SH-SY5Y (cell line): ENCODE results near the gene COL18A1.

ENCODE experiments used
- GATA2 ChIP-seq: IDR thresholded peaks from 2 replicates; pipeline ENCODE4 v1.6.1; 2011; ENCODE audit warnings: mild to moderate bottlenecking, low read depth, low read length
- GATA3 ChIP-seq: IDR thresholded peaks from 2 replicates; pipeline ENCODE4 v1.6.1; 2011; ENCODE audit warnings: low read depth, mild to moderate bottlenecking, low read length, moderate library complexity

DNA sequence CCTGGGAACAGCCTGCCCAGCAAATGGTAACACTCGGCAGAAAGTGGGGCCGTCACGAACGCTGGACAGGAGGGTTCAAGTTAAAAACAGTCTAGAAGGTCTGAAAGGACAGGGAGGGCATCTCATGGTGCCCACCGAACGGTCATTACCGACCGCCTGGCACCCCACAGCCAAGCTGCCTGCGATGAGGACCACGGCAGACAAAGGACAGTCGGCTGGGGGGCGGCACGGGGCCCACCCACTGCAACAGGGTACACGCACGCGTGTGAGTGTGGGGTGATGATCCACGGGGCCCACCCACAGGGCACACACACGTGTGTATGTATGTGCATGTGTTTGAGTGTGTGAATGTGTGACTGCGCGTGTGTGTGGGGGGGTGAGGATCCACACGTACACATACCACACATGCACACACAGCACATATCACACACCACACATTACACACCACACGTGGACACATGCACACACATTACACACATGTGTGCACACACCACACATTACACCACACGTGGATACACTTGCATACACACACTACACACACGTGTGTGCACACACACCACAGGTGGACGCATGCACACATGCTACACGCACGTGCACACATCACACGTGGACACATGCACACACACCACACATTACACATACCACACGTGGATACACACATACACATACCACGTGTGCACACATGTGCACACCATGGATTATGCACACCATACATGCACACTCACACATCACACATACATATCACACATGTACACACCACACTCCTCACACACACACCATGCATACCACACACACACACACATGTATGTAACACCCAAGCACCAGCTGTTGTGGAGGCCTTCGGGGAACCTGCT, 74.1 kb downstream of the COL18A1 start:
- TF ChIP-seq GATA2 (no peak), GATA3 (no peak)
